RPMI8226 (cell line): ENCODE results near the gene IL21R.

Source experiments
- DNase-seq: peaks from one replicate; pipeline ENCODE4 v3.0.0-alpha.2; 2015

The IL21R gene

DNA sequence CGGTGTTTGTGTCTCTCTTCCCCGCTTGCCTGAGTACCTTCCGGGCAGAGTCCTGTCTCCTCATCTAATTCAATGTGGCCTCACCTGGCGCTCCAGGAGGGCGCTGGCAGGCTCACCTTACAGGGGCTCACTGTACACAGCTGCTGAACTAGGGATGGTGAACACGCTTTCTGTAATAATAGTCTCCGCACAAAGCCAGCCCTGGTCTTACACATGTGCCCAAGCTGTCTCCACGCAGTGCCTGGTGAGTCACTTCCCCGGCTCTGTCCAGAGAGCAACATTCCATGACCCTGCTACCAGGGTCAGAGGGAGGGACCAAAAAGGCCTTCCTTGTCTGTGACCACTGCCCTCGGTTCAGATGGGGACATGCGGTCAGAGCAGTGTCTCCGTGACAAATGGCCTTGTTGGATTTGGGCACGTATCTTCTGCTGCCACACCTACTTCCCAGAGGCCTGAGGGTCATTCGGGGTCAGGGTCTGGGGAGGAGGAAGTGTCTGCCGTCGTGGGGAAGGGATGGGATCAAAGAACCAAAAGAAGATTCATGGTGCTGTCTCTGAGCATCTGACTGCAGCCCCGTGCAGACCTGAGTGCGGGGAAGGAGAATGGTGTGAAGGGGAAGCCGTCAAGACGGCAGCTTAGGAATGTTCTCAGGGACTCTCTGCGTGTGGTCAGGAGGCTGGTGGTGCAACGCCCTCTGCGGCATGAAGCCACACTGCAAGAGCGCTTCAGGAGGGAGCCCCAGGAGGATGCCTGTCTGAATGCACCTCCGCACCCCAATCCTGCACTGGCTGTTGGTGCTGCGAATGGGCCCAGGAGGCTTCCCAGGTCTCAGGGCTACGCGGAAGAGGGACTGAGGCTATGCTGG is 68.8 kb downstream of the IL21R start:
- DNase-seq: no peak

DNA sequence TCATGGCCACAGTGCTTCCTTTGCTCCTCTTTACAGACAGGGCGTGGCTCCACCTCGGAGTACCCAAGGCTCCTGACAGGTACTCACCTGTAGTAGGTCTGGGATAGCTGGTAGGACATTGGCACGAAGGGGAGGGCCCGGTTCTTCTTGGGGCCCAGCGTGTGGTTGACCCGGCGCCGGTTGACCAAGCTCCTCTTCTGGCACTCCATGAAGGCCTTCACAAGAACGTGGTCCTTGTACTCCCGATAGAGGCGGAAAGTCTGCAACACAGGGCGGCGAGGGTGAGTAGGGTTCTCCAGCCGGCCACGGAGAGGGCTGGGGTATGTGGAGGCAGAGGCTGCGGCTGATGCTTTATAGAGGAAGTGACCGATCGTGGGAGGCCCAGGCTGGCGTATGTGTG is 69.7 kb downstream of the IL21R start:
- DNase-seq: no peak

DNA sequence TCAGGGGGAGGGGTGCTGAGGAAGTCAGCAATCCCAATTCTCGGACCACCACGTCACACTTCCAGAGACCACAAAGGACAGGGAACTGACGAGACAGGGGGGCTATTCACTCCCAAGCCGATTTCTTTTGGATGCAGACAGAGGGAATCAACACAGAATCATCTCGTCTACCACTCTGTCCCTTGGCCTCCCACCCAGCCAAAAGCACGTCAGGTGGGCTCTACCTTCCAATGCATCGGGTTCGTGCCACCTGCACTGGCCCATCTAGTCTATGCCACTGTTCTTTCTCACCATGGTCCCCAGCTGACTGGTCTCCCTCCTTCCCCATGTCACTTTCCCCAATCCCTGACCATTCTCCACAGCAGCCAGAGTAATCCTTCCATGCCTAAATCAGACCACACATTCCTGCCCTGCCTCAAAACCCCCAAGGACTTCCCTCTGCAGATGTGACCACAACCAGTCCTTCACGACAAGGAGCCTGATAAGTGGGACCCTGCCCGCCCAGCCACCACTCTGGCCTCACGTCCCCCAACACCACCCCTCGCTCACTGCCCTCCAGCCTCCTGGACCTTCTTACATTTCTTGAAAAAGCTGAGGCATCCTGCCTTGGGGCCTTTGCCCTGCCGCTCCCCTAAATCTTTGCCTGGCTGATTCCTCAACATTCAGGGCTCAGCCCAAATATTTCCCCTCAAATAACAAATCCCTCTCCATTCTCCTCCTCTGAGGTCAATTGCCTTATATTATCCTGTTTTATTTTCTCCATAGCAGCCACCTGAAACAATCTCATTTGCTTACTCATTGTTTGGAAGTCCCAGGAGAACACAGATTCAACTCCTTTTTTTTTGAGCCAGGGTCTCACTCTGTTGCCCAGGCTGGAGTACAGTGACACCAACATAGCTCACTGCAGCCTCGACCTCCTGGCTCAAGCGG is 70.4 kb downstream of the IL21R start:
- no peak for DNase-seq

DNA sequence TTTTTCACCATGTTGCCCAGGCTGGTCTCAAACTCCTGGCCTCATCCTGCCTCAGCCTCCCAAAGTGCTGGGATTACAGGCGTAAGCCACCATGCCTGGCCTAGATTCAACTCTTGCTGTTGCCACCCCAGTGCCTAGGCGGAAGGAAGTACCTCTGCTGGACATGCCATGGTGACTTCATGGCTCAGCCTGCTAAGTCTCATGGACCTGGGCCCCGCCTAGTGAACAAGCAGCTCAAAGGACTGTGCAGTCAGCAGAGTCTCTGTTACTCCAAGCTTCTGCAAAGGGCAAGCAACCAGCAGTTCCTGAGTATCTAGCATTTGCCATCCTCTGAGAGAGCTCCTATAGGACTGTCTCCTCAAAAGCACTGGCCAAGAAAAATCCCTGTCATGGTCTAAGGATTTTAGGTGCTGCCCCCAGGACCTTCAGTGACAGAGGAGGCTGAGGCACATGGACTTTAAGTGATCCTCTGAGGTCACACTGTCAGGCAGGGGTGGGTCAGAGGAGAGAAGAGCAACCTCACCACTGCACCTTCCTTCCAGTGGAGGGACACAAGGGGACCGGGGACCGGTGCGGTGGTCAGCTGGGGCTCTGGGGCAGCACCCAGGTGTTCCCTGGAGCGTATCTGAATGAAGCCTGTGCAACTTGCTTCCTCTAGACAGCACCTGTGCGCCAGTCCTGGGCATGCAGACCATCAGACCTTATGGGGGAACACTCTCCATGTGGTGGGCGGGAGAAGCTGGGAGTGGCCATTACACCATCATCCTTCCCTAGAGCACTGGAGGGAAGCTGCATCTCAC is 71.3 kb downstream of the IL21R start:
- no peak for DNase-seq

DNA sequence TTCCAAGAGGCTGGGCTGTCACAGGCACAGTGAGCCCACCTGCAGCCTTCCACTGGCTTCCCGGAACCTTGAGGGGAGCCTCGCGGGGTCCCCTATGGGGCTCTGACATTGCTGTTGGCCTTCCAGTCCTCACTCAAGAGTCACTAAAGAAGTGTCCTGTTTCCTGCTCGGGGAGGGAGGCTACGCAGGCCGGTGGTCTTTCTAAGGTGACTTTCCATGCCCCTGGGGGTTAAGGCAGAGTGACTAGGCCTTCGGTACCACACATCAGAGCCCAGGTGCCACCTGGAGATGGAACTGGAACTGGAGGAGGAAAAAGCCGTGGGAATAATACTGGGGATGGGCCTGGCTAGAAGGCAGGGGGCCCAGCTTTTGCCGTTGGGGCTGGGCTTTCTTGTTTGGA is 72.1 kb downstream of the IL21R start:
- no peak for DNase-seq

DNA sequence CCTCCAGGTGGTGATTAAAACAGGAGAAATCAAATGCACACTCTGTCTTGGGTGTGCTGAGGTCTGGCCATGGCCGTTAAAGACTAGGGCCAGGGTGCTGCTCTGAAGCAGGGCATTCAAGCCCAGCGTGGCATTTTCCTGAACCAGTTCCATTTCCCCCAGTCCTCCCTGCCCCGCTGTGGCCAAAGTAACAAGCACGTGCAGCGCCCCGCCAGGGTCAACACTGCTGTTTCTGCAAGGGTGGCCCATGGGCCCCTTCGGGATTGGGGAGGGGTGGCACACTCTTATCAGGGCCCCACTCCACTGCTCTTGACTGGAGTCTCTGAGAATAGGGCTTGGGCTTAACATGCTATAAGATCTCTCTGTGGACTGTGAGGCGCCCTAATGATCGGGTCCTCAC is 72.9 kb downstream of the IL21R start:
- no peak for DNase-seq

DNA sequence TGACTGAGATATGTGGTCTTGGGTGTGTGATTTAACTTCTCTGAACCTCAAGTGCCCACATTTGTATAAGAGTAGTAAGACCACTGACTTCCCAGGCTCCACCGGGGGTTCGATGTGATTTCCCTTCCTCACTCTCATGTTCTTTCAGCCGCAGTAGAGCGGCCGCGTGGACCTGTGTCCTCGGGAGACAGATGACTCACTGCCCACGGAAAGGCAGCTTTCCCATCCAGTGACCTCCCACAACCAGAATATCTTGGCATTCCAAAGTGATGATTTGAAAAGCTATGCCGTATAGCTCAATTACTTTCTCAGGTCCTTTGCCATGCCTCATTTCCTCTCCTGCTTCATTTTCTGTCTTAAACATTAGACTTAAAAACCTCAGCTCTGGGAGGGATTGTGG is 73.6 kb downstream of the IL21R start:
- DNase-seq: no peak

DNA sequence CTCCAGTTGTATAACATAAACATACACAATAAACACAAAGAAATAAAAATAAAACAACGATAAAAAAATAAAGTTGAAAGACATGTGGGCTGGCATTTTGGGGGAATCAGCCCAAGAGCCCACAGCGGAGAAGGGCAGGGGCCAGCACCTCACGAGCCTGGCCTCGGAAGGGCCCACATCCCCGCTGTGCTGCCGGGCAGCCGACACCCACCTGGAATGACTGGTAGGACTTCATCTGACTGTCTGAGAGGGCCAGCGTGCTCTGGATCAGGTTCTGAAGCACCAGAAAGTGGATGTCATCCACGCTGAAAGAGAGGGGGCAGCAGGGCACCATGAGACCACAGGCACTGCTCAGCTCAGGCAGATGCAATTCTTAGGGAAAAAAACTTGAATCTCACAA is 74.3 kb downstream of the IL21R start:
- no peak for DNase-seq

DNA sequence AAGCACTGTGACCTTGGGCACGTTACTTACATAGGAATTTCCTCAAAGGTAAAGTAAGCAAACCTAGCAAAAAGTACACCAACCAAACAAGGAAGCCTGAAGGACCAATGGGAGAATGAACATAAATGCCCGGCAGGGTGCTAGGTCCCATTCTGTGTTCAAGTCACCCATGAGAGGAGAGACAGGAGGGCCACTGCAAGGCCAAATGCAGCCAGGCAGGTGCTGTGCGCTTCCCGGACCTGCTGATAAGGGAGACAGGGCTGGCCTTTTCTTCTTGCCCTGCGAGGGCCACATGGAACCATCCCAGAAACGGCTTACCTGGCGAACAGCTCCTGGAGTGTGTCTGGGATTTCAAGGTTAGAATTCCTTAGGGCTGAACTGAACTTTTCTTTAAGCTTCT is 78.8 kb downstream of the IL21R start:
- DNase-seq: no peak

DNA sequence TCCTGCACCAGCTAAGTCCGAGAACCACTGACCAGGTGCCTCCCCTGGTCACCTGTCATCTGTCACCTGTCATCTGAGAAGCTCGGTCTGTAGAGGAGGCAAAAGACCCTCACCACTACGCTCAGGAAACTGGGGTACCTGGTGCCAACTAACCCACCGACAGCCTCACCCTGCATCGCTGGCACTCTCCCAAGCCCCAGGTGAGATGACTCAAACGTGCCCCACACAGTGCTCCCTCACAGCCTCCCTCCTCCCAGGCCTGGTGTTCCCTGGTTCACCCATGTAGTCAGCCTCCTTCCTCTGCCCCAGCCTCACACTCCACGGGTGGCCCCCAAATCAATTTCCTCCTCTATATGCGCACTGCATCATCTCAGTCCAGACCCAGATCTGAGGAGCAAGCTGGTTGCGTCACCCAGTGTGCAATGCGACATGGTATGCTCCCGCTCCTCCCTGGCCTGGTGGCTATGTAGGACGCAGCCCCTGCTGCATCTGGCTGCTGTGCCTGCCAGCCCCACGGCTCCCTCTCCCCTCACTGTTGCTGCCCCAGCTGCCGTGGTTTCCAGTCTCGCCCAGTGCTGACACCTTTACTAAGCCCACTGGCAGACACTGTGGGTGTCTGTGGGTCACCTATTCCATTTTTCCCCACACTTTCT is 79.4 kb downstream of the IL21R start:
- DNase-seq: no peak

DNA sequence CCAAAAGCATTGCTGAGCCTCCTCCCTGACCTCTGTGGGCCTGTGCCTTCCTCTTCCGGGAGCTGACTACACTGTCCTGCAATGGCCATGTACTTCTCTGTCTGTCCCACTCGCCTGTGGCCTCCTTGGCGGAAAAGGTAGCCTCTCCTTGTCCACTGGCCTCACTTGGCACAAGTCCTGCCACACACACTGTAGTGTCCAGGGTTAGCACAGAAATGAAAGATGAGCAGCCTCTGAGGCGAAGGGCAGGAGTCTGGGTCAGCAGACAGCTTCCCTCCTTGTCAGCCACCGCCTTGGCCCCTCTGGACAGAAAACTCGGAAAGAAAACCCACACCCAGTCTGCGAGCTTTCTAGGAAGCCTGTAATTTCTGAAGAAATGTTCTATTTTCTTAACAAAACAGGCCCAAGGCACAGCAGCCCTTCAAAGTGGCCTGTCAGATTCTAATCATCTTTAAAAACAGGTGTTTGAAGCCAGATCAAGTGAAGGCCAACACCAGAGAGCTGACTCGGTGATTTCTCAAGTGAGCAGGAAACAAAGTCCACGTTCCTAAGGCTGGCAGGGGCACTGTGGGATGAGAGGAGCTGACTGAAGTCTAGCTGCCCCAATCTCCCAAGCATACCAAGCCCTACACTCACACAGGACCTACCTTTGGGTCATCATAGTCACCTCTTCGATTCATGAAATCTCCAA is 80.6 kb downstream of the IL21R start:
- DNase-seq: no peak

DNA sequence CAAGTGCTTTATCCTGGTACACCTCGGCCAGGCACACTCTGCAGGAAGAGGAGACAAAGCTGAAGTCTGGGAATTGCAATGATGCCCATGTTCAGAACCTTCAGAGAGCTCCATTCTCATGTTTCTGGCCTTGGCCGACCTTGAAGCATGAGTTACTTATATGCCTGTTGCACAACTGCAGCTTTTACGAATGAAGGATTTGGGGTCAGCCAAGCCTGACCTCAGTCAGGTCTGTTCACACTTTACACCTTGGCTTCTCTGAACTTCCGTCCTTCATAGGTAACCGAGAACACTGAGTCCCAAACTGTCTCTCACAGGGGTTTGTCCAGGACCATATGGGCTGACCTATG is 81.1 kb downstream of the IL21R start:
- no peak for DNase-seq

DNA sequence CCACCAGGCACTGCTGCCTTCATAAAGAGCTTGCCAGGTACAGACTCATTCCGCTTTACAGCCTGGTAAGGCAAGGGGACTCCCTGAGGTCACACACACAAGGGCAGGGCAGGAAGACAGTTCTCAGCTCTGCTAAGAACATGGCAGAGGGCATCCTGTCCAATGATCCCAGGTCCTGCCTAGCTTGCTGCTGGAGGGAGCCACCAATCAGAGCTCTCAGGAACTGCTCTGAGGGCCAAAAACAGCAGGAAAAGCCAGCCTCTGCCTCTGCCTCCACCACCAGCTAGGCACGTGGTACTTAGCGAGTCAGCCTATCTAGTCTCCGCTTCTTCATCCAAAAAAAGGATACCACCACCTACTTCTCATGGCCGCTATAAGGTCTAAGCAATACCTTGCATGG is 81.7 kb downstream of the IL21R start:
- no peak for DNase-seq

DNA sequence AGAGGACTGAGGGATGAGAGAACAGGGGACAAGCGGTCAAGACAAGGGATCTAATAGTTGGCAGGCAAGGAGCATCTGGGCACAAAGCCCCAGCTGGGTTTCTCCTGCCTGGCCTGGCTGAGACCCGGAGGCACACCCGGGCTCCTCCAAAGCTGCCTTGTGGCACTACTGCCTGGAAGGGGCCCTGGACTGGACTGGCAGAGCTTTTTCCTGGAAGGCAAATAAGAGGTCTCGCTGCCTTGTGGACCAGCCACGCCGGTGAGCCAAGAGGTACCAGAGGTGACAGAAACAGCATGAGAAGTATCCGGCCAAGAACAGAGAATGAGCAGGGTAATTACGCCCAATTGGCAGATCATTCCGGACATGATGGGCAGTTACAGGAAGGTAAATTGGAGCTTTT is 83.2 kb downstream of the IL21R start:
- no peak for DNase-seq

DNA sequence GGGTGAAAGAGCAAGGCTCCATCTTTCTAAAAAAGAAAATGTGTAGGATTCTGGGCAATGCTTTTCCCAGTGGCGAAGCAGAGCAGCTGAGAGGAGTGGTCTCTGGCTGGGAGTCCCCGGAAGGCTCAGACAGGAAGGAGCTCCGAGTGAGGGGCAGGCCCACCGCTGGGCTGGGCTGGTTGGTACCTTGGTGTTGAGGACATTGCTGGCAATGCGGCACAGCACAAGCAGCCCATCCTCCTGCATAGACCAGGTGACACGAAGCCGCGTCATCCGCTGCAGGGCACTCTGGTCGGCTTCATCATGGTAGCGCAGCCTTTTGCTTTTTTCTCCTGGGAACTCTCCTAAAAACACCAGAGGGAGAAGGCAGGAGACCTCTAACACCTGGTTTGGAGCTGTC is 83.8 kb downstream of the IL21R start:
- no peak for DNase-seq

DNA sequence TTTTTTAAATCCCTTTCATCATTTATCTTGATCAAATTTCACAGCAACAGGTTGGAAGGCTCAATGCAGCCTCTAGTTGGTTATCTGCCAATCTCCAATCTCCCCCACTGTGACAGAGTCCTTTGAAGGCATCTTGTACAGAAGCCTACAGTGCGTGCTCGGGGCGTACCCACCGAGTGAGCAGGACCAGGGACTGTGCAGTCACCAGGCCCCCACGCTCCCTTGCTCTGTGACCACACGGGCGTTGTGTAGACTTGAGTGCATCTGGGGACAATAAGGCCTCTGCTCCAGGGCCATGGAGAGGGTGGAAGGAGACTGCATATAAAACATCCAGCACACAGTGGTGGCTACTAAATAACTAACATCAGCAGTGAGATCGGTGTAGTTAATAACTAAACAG is 84.4 kb downstream of the IL21R start:
- DNase-seq: no peak

DNA sequence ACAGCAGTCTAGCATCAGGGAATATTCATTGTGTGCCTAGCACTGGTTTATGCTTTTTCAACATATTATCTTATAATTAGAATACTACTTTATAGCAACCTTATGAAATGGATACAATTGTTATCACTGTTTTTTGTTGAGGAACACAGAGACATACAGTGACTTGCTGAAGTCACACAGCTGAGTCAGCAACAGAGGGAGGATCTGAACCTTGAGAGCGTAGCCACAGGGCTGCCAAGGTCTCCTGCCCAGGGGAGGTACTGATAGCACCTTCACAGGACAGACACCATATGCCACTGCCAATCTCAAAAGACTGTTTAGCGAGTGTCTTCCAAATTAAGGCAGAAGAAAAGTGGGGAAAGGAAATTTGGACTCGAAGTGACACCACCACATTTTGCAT is 84.8 kb downstream of the IL21R start:
- DNase-seq: no peak

DNA sequence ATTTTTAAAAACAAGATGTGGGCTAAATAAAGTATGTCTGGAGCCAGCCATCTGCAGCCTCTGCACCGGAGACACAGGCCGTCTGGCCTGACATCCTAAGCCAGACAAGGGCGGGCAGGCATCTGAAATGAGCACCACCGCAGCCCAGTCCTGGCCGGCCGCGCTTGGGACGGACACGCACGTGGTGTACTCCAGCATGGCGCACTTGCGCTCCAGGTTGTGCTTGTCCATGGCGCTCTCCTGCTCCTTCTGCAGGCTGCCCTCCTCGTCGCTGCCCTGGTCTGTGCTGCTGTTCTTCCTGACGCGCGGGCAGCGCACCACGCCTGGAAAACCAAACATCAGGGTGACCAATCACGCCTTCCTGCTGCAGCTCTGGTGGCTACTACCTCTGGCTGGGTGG is 87.4 kb downstream of the IL21R start:
- no peak for DNase-seq

DNA sequence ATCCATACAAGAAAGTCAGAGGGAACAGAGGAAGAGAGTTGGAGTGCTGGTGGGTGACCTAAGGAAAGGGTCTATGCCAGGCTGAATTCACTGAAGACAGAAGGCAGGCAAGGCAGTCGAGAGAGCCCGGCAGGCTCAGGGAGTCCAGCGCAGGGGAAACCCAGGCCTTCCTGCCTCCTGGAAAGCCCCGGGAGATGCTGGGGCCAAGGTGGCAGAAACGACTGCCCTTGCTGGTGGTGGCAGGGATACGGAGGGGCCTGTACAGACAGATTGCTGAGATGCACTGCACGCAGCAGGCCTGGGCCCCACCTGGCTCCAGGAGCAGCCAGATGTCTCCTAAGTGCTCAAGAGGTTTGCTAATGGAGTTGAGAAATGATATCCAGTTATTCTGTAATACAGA is 87.9 kb downstream of the IL21R start:
- DNase-seq: no peak

DNA sequence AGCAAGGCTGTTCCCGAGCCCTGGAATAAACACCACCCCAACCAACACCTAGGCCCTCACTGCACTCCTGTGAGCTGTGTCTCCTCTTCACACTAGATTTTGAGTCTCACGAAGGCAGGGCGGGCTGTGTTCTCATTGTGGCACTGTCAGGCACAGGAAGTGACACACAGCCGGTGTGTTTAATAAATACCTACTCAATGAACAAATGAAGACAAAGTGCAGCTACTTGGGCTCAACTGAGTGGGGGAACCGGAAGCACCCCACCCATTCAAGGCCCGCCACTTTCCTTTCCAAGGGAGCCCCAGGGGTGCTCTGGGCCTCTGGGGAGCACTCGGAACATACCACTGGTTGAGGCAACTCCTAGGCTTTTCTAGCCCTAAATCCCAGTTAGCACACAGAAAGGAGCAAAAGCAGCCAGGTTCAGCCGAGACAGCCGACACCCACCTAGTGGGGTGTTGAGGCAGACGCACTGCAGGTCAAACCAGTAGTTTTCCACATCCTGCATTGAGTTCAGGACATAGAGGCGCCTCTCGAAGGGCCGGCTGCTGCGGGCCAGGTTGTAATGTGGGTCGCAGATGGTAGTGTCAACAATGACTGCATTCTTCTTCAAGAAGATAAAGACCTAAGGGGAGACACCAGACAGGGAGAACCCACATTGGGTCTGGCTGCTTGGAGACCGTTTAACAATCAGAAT is 90.1 kb downstream of the IL21R start:
- DNase-seq: no peak

DNA sequence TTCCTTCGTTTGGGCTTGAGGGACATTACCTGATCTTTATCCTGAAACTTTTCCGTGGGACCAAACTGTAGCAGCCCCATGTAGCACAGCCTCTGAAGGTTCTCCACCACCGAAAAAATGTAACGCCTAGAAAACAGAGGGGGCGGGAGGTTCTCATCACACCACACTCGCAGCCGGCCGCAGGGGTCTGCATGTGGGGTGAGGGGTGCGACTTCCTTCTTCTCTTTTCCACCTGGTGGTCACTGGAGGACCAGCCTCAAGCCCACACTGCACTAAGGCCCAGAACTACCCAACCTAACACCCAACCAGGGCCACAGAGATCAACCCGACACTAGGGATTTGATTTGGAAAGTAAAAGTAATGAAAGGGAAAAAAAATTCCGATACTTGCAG is 90.6 kb downstream of the IL21R start:
- no peak for DNase-seq

DNA sequence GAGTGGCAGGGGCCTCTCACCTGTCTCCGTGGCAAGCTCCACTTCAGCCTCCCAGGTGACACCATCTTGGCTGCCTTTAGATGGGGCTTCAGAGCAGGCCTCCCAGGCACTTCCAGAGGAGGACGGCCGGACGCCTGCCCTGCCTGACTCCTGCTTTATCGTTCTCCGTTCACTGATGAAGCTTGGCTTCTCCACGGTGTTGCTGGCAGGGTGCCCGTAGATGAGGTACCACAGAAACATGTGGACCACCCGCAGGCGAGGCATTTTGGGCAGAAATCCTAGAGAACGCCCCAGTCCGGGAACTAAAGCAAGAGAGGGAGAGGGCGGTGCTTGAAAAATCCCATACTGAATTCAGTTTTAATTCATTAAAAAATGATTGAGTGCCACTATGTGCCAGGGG is 93.2 kb downstream of the IL21R start:
- no peak for DNase-seq
